Endodermal cell (in vitro differentiated cells): ENCODE results near the gene GAA. TPM values are rescaled to one million over a fixed set of nuclear protein-coding genes. Genes with fewer than 3 reads are reported as not detected.

Experiments used
- DNase-seq: peaks from one replicate; pipeline ENCODE4 v3.0.0-alpha.2; 2017
- H3K27ac ChIP-seq: 2 replicates; pipeline ENCODE4 v1.5.1; 2013; ENCODE audit warnings: mild to moderate bottlenecking, low read depth, low read length, moderate library complexity
- H3K27me3 ChIP-seq: 2 replicates; pipeline ENCODE4 v1.6.1; 2013; ENCODE audit warnings: mild to moderate bottlenecking, low read length, moderate library complexity; ENCODE audit not compliant: insufficient read depth, control insufficient read depth, poor library complexity, severe bottlenecking
- H3K36me3 ChIP-seq: 2 replicates; pipeline ENCODE4 v1.7.0; 2013; ENCODE audit warnings: mild to moderate bottlenecking, low read length, moderate library complexity; ENCODE audit not compliant: control insufficient read depth, insufficient read depth
- H3K4me1 ChIP-seq: one replicate; pipeline ENCODE4 v1.7.0; 2013; ENCODE audit warnings: low read length; ENCODE audit not compliant: control insufficient read depth, insufficient read depth
- H3K4me3 ChIP-seq: 2 replicates; pipeline ENCODE4 v1.5.1; 2013; ENCODE audit warnings: mild to moderate bottlenecking, low read length, moderate library complexity
- H3K9ac ChIP-seq: 2 replicates; pipeline ENCODE4 v1.6.1; 2013; ENCODE audit warnings: mild to moderate bottlenecking, low read length, moderate library complexity; ENCODE audit not compliant: poor library complexity, severe bottlenecking; ENCODE audit errors: extremely low read depth
- H3K9me3 ChIP-seq: 2 replicates; pipeline ENCODE4 v1.6.1; 2013; ENCODE audit warnings: mild to moderate bottlenecking, low read length, moderate library complexity; ENCODE audit not compliant: control insufficient read depth
- H3K27ac Mint-ChIP-seq: 2 replicates; pipeline ENCODE4 v1.8.0; 2020; ENCODE audit warnings: mixed read lengths
- H3K27me3 Mint-ChIP-seq: 2 replicates; pipeline ENCODE4 v1.8.0; 2021; ENCODE audit warnings: mild to moderate bottlenecking, mixed read lengths; ENCODE audit not compliant: insufficient read depth
- H3K36me3 Mint-ChIP-seq: 2 replicates; pipeline ENCODE4 v1.8.0; 2020; ENCODE audit warnings: low read depth, mixed read lengths
- H3K4me1 Mint-ChIP-seq: 2 replicates; pipeline ENCODE4 v1.8.0; 2020; ENCODE audit warnings: mixed read lengths
- H3K4me3 Mint-ChIP-seq: 2 replicates; pipeline ENCODE4 v1.8.0; 2020; ENCODE audit warnings: mild to moderate bottlenecking, moderate library complexity, mixed read lengths
- H3K9me3 Mint-ChIP-seq: 2 replicates; pipeline ENCODE4 v1.8.0; 2020; ENCODE audit warnings: mild to moderate bottlenecking, mixed read lengths
- WGBS, 2 experiments: methylation state at CpG; one replicate each; pipeline versions ENCODE4 v1.1.5 to v1.1.7; 2013; ENCODE audit warnings: missing lambda C conversion rate in 2 of 2, mixed read lengths in 1 of 2; ENCODE audit not compliant: insufficient coverage in 1 of 2, insufficient read length in 1 of 2; 5-methylcytosine and 5-hydroxymethylcytosine counted together
- total RNA-seq, 2 donors: library from RNA; stranded (reverse); fragmentation: NEBNext Ultra II Directional in 1 of 2; extraction: Animal tissue kit (Norgen Biotek cat#: 25700) in 1 of 2; gene quantifications; 2 replicates in 1 of 2; 3 replicates in 1 of 2; pipeline ENCODE4 v1.2.1, GENCODE V29; 2021
- TF ChIP-seq, protein P1 (sequence below): fragments of 200-600 bp; sonication (generic); conservative IDR thresholded peaks from 2 replicates; pipeline ENCODE4 v1.5.0; 2021; ENCODE audit warnings: antibody characterized with exemption, mild to moderate bottlenecking

The GAA gene
- total RNA-seq, 2 donors from 2014 or later = 46.4 to 72.3 TPM

DNA sequence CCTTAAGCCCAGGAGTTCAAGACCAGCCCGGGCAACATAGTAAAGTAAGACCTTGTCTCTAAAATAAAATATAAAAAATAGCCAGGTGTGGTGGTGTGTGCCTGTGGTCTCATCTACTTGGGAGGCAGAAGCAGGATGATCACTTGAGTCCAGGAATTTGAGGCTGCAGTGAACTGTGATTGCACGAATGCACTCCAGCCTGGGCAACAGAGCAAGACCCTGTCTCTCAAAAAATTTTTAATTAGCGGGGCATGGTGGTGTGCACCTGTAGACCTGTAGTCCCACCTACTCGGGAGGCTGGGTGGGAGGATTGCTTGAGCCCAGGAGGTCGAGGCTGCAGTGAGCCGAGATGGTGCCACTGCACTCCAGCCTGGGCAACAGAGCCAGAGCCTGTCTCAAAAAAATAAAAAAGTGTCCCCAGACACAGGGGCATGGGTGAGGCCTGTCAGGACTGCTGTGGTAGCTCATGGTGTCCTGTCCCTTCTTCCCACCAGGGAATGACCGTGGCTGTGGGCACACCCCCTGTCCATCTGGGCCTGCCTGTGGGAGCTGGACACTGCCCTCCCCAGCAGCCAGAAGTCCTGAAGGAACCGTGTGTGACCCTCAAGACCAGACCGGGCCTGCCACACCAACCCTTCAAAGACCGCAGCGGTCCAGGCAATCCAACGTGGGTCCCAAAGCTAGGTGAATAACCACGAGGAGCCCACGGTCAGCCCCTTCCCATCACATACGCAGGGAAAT lies 30.8 kb upstream of the GAA start:
- no peak overlapping the region for H3K4me3 ChIP-seq
- no peak overlapping the region for H3K27ac Mint-ChIP-seq
- no peaks in the 10 kb centered on the region for H3K9me3 ChIP-seq

DNA sequence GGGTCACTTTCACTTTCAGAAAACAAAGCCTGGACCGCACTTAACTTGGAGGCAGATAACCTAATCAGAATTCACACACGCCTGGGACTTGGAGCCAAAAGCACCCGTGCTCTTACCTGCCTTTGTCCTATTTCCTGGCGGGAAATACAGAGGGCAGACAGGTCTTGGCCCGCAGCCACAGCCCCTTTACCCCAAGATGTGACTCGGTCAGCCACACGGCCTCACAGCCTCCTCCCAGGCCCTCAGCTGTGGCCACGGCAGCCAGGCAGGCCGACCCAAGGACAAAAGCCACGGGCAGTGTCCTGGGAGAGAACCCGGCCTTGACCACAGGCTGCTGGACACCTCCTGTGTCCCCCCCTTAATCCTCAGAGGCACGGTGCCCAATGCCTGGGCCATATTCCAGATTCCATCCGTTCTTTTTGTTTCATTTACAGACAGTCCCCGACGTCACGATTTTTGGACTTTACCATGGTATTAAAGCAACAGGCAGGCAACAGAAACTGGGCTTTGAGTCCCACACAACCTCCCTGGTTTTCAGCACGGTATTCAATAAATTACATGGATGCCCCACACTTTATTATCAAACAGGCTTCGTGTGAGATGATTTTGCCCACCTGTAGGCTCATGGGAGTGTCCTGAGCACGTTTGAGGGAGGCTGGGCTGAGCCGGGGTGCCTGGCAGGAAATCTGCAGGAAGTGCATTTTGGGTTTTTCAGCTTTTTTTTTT lies 30.1 kb upstream of the GAA start:
- H3K27ac ChIP-seq = no peak overlapping the region
- DNase-seq = no peak
- peaks cover 23% of the 10 kb centered on the region for H3K4me1 Mint-ChIP-seq
- TF ChIP-seq, protein P1, sequence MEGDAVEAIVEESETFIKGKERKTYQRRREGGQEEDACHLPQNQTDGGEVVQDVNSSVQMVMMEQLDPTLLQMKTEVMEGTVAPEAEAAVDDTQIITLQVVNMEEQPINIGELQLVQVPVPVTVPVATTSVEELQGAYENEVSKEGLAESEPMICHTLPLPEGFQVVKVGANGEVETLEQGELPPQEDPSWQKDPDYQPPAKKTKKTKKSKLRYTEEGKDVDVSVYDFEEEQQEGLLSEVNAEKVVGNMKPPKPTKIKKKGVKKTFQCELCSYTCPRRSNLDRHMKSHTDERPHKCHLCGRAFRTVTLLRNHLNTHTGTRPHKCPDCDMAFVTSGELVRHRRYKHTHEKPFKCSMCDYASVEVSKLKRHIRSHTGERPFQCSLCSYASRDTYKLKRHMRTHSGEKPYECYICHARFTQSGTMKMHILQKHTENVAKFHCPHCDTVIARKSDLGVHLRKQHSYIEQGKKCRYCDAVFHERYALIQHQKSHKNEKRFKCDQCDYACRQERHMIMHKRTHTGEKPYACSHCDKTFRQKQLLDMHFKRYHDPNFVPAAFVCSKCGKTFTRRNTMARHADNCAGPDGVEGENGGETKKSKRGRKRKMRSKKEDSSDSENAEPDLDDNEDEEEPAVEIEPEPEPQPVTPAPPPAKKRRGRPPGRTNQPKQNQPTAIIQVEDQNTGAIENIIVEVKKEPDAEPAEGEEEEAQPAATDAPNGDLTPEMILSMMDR = no peak
- no peaks in the 10 kb centered on the region for H3K9me3 Mint-ChIP-seq
- 89 to 90% methylated on average over 12 to 20 of the region's 20 CpGs for WGBS, 2 experiments
- H3K27ac Mint-ChIP-seq = no peak overlapping the region
- H3K4me1 ChIP-seq = peaks cover 11% of the 10 kb centered on the region
- no peak overlapping the region for H3K4me3 Mint-ChIP-seq
- H3K4me3 ChIP-seq = no peak overlapping the region
- H3K27me3 ChIP-seq = no peaks in the 10 kb centered on the region
- H3K27me3 Mint-ChIP-seq = no peaks in the 10 kb centered on the region
- H3K36me3 ChIP-seq = no peaks in the 10 kb centered on the region
- H3K9ac ChIP-seq = no peak overlapping the region
- H3K36me3 Mint-ChIP-seq = peaks cover 3% of the 10 kb centered on the region
- no peaks in the 10 kb centered on the region for H3K9me3 ChIP-seq

More for the DNA sequence above, 30.8 kb upstream of the GAA start:
- peaks cover 3% of the 10 kb centered on the region for H3K36me3 Mint-ChIP-seq
- DNase-seq = no peak
- no peak overlapping the region for H3K9ac ChIP-seq
- 93 to 96% methylated on average over 13 to 15 of the region's 15 CpGs for WGBS, 2 experiments
- no peaks in the 10 kb centered on the region for H3K36me3 ChIP-seq
- H3K4me1 Mint-ChIP-seq = peaks cover 27% of the 10 kb centered on the region
- H3K27me3 Mint-ChIP-seq = no peaks in the 10 kb centered on the region
- no peaks in the 10 kb centered on the region for H3K9me3 Mint-ChIP-seq
- peaks cover 13% of the 10 kb centered on the region for H3K4me1 ChIP-seq
- TF ChIP-seq, protein P1 = no peak
- no peaks in the 10 kb centered on the region for H3K27me3 ChIP-seq
- no peak overlapping the region for H3K27ac ChIP-seq
- no peak overlapping the region for H3K4me3 Mint-ChIP-seq

DNA sequence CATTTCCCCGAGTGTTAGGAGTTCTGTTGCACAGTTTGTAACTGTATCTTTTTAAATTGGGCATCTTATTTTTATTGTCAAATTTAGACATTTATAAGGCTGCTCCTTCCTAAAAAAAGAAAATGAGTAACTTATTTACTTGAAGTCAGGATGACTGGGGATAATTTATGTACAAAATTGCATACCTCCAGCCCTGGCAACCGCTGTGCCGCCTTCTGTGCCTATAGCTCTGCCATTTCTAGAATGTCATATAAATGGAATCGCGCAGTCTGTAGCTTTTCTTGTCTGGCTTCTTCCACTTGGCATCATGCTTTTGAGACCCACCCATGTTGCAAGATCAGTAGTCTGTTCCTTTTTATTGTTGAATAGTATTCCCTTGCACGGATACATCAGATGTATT lies 29.0 kb upstream of the GAA start:
- Histone ChIP-seq H3K9ac (no peak overlapping the region), H3K4me3 (no peak overlapping the region), H3K27ac (no peak overlapping the region), H3K27me3 (no peaks in the 10 kb centered on the region), H3K36me3 (no peaks in the 10 kb centered on the region), H3K9me3 (peaks cover 2% of the 10 kb centered on the region), H3K4me1 (peaks cover 11% of the 10 kb centered on the region)
- Mint-ChIP-seq H3K4me3 (no peak overlapping the region), H3K27me3 (no peaks in the 10 kb centered on the region), H3K36me3 (peaks cover 3% of the 10 kb centered on the region), H3K27ac (no peak overlapping the region), H3K4me1 (peaks cover 15% of the 10 kb centered on the region), H3K9me3 (peaks cover under 1% of the 10 kb centered on the region)
- 89 to 98% methylated on average over 5 to 6 of the region's 6 CpGs for WGBS, 2 experiments
- TF ChIP-seq, protein P1 = no peak
- no peak for DNase-seq
